MM.1S (cell line): ENCODE measurements around the gene FAM227B.

Experiments
- EZH2 ChIP-seq: fragments of 300-600 bp; sonication (generic); optimal IDR thresholded peaks from 2 replicates; pipeline ENCODE3; 2017; ENCODE audit warnings: low read depth, mild to moderate bottlenecking, antibody characterized with exemption, low read length, mixed read lengths
- EZH2phosphoT487 ChIP-seq: fragments of 300-600 bp; sonication (generic); IDR thresholded peaks from 2 replicates; pipeline ENCODE4 v1.6.1; 2018; ENCODE audit warnings: antibody characterized with exemption, low read length
- TF ChIP-seq, protein P1 (sequence below): fragments of 300-600 bp; sonication (generic); IDR thresholded peaks from 2 replicates; pipeline ENCODE4 v1.5.1; 2016; ENCODE audit warnings: antibody characterized with exemption, low read length, mixed read lengths

GRCh38 chr15:49331951-49332350, 288.7 kb downstream of the FAM227B start:
- TF ChIP-seq, protein P1, sequence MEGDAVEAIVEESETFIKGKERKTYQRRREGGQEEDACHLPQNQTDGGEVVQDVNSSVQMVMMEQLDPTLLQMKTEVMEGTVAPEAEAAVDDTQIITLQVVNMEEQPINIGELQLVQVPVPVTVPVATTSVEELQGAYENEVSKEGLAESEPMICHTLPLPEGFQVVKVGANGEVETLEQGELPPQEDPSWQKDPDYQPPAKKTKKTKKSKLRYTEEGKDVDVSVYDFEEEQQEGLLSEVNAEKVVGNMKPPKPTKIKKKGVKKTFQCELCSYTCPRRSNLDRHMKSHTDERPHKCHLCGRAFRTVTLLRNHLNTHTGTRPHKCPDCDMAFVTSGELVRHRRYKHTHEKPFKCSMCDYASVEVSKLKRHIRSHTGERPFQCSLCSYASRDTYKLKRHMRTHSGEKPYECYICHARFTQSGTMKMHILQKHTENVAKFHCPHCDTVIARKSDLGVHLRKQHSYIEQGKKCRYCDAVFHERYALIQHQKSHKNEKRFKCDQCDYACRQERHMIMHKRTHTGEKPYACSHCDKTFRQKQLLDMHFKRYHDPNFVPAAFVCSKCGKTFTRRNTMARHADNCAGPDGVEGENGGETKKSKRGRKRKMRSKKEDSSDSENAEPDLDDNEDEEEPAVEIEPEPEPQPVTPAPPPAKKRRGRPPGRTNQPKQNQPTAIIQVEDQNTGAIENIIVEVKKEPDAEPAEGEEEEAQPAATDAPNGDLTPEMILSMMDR = no peak
- no peak for TF ChIP-seq EZH2
- no peak for TF ChIP-seq EZH2phosphoT487
